Measurements from ENCODE around the gene RC3H1. TPM values are rescaled to one million over a fixed set of nuclear protein-coding genes. Genes with fewer than 3 reads are reported as not detected.

The RC3H1 gene
- total and polyA plus RNA-seq, 2 of the 13 experiments (the other 11 are each of a cell fraction or from before 2014, with no cell fraction given) = 11.2 to 19.6 TPM

GRCh38 chr1:173915596-173915995 lies 106.6 kb downstream of the RC3H1 start:
- intact Hi-C loops (cut with micrococcal nuclease; ENCODE audit: unreplicated experiment) (no loop called here), in situ Hi-C loops (cut with HindIII; ENCODE audit: extremely low pct_ligation_motif_present, low pct_unique_long_range_greater_than_20kb) (no loop called here)
- peaks cover 36% of the 10 kb centered on the region for H3K4me1 ChIP-seq (ENCODE audit: insufficient read depth, low read length)
- no peak overlapping the region for H3K9ac ChIP-seq (ENCODE audit: insufficient read depth, low read depth, low read length)
- FAIRE-seq = no peak
- CTCF ChIA-PET (ENCODE audit: low intra/inter-chr PET ratio, low total read pairs) = no interaction called here
- no peaks in the 10 kb centered on the region for H3K9me3 ChIP-seq (ENCODE audit: low read length)
- H3K79me2 ChIP-seq (ENCODE audit: insufficient read depth, low read length) = peaks cover 2% of the 10 kb centered on the region
- no peak for ATAC-seq
- peak; percentile 43; the same call in 1 of the 2 replicates for TF ChIP-seq MIER2 (CRISPR knock-in tag; IDR thresholded peaks at IDR 0.05)
- peak; percentile 7 to 86; a peak in 3 of 4 replicates for TF ChIP-seq REST (IDR thresholded peaks at IDR 0.05; ENCODE audit: borderline replicate concordance in 1 of 2, low read depth in 1 of 2, low read length in 2 of 2)
- TF ChIP-seq RCOR2 (CRISPR knock-in tag; IDR thresholded peaks at IDR 0.05) = no peak
- TF ChIP-seq ZIK1 (CRISPR knock-in tag; IDR thresholded peaks at IDR 0.05; ENCODE audit: borderline replicate concordance, low read depth) = no peak
- no peak for TF ChIP-seq TAF15 (IDR thresholded peaks at IDR 0.05; ENCODE audit: low read depth, low read length, poor library complexity, severe bottlenecking)
- TF ChIP-seq ZBTB40 (IDR thresholded peaks at IDR 0.05) = no peak
- TF ChIP-seq ZBTB40 (CRISPR knock-in tag; IDR thresholded peaks at IDR 0.05) = no peak
- no TSS peak for BruUV-seq (replicated peaks)
- H3K4me2 ChIP-seq (ENCODE audit: low read depth, low read length) = peak overlapping the region; percentile 94
- no peaks in the 10 kb centered on the region for H3K27me3 ChIP-seq (ENCODE audit: control insufficient read depth in 1 of 2, insufficient read depth in 2 of 2, low read length in 2 of 2)
- no peak overlapping the region; a peak in 1 of 6 replicates for H3K4me3 ChIP-seq (replicated peaks in 1 of 3; ENCODE audit: insufficient read depth in 1 of 3, low read depth in 2 of 3, low read length in 3 of 3)
- POLR2A ChIA-PET = interaction anchor here (5.2 kb wide), 1 partner anchor 47 kb away, joined by 47 read pairs; the partner anchor contains the start of genes GAS5 and ZBTB37
- 0 out of 5 replicates have a peak, but pooled peaks cover 0 to 2% of the 10 kb centered on the region in 2 experiments for H3K36me3 ChIP-seq (replicated peaks in 1 of 2; ENCODE audit: control insufficient read depth in 1 of 2, insufficient read depth in 2 of 2, low read length in 2 of 2)
- 80% methylated on average over 2 of the region's 2 CpGs for WGBS (ENCODE audit: low lambda C conversion rate)
- no peaks in the 10 kb centered on the region for H4K20me1 ChIP-seq (ENCODE audit: insufficient read depth, low read length)
- H3K27ac ChIP-seq (ENCODE audit: extremely low read length, insufficient read depth, low read length) = peak overlapping the region; percentile 10
- no peak overlapping the region for H2AFZ ChIP-seq (ENCODE audit: low read length)
- no peak for DNase-seq (ENCODE audit: low spot score)

All from HepG2 (cell line).